Measurements from ENCODE around the gene IL1RN.

DNA sequence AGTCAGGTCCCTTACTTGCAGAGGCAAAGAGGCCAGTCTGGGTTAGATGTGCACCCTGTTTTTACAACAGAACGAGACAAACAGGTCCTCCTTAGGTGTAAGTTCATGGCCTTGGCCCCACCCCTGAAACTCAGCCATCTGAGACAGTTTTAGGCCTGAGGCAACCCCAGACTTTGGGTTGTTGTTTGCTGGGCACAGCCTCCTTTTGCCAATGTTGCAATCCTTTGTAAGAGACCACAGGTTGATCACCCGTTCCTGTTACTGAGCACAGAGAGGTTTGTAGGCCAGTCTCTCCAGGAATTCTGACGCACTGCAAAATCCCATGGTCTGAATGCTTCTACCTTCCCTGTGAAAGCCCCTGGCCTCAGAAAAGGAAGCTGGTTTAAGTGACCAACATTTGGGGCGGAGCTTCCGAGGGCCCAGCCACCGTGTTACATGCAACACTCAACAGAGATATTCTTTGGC lies 15.5 kb upstream of the IL1RN start:
- no peak for TF ChIP-seq CTCF (IDR thresholded peaks at IDR 0.05)
- no peak for TF ChIP-seq EP300 (IDR thresholded peaks at IDR 0.05)

Data from suprapubic skin (tissue), 3 donors.